ENCODE measurements around the gene UNC13C.

UNC13C gene

GRCh38 chr15:54500330-54500729 lies 522.1 kb downstream of the UNC13C start:
- no peak for DNase-seq (ENCODE audit: low spot score)

- no peak for DNase-seq (ENCODE audit: low spot score)
These were observed 524.3 kb downstream of the UNC13C start for GRCh38 chr15:54502416-54503075.

GRCh38 chr15:54504695-54505094 lies 526.5 kb downstream of the UNC13C start:
- DNase-seq (ENCODE audit: low spot score), result no peak

- no peak for DNase-seq (ENCODE audit: low spot score)
These were observed 528.8 kb downstream of the UNC13C start for GRCh38 chr15:54506977-54507524.

- DNase-seq (ENCODE audit: low spot score), result no peak
These were observed 536.4 kb downstream of the UNC13C start for GRCh38 chr15:54514601-54515000.

GRCh38 chr15:54515664-54516582 lies 537.7 kb downstream of the UNC13C start:
- no peak for DNase-seq (ENCODE audit: low spot score)

GRCh38 chr15:54517366-54517765 lies 539.1 kb downstream of the UNC13C start:
- no peak for DNase-seq (ENCODE audit: low spot score)

- no peak for DNase-seq (ENCODE audit: low spot score)
These were observed 540.1 kb downstream of the UNC13C start for GRCh38 chr15:54518156-54518882.

- DNase-seq (ENCODE audit: low spot score), result no peak
These were observed 541.3 kb downstream of the UNC13C start for GRCh38 chr15:54519577-54519976.

GRCh38 chr15:54520616-54521015 lies 542.4 kb downstream of the UNC13C start:
- no peak for DNase-seq (ENCODE audit: low spot score)

GRCh38 chr15:54521206-54521605 lies 543.0 kb downstream of the UNC13C start:
- no peak for DNase-seq (ENCODE audit: low spot score)

GRCh38 chr15:54528021-54528420 lies 549.8 kb downstream of the UNC13C start:
- no peak for DNase-seq (ENCODE audit: low spot score)

GRCh38 chr15:54540721-54541120 lies 562.5 kb downstream of the UNC13C start:
- DNase-seq (ENCODE audit: low spot score), result no peak

GRCh38 chr15:54547491-54547890 lies 569.2 kb downstream of the UNC13C start:
- DNase-seq (ENCODE audit: low spot score), result no peak

- DNase-seq (ENCODE audit: low spot score), result no peak
These were observed 572.7 kb downstream of the UNC13C start for GRCh38 chr15:54550954-54551353.

- DNase-seq (ENCODE audit: low spot score), result no peak
These were observed 578.0 kb downstream of the UNC13C start for GRCh38 chr15:54556231-54556630.

- DNase-seq (ENCODE audit: low spot score), result no peak
These were observed 581.3 kb downstream of the UNC13C start for GRCh38 chr15:54559405-54560069.

- DNase-seq (ENCODE audit: low spot score), result no peak
These were observed 582.2 kb downstream of the UNC13C start for GRCh38 chr15:54560417-54560816.

- DNase-seq (ENCODE audit: low spot score), result no peak
These were observed 585.9 kb downstream of the UNC13C start for GRCh38 chr15:54564166-54564565.

GRCh38 chr15:54566654-54567053 lies 588.4 kb downstream of the UNC13C start:
- no peak for DNase-seq (ENCODE audit: low spot score)

GRCh38 chr15:54567408-54568035 lies 589.3 kb downstream of the UNC13C start:
- DNase-seq (ENCODE audit: low spot score), result no peak

Measured in SW480 (cell line).